KBM-7 (cell line): ENCODE data around the gene MED10.
"Not testable (repeated sequence)": the region's sequence is repeated elsewhere in the genome, so short reads cannot be mapped to it uniquely, and the experiment has no call there.

Experiments
- DNase-seq: peaks from one replicate; pipeline ENCODE4 v3.0.0-alpha.2; 2015
- in situ Hi-C: fragments of 300-500 bp; cut with MboI; formaldehyde crosslinking; loops from 2 replicates; pipeline ENCODE4 v1.14.3; 2020; ENCODE audit warnings: low sequenced_read_pairs, low pct_unique_long_range_greater_than_20kb, mixed read lengths

The MED10 gene

DNA sequence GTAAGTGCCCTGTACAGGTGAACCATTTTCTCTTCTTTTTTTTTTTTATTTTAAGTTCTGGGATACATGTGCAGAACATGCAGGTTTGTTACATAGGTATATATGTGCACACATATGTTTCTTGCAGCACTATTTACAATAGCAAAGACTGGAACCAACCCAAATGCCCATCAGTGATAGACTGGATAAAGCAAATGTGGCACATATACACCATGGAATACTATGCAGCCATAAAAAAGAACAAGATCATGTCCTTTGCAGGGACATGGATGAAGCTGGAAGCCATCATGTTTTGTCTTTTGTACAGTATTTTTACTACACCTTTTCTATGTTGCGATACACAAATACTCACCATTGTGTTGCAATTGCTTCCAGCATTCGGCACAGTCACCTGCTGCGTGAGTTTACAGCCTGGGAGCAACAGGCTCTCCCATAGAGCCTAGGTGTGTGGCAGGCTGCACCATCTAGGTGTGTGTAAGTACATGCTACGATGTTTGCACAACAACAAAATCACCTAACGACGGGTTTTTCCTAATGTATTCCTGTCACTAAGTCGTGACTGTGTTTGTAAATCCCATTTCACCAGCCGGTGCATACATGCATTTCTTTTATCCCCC, 20.4 kb downstream of the MED10 start:
- DNase-seq, in situ Hi-C loops: not testable (repeated sequence)

GRCh38 chr5:6356578-6357164, 21.7 kb downstream of the MED10 start:
- DNase-seq, result no peak
- in situ Hi-C loops, result no loop called here

- in situ Hi-C loops, result no loop called here
- no peak for DNase-seq
Measured at GRCh38 chr5:6355294-6355693, 23.1 kb downstream of the MED10 start.

- in situ Hi-C loops, result no loop called here
- DNase-seq, result no peak
Measured at GRCh38 chr5:6354848-6355247, 23.5 kb downstream of the MED10 start.

DNA sequence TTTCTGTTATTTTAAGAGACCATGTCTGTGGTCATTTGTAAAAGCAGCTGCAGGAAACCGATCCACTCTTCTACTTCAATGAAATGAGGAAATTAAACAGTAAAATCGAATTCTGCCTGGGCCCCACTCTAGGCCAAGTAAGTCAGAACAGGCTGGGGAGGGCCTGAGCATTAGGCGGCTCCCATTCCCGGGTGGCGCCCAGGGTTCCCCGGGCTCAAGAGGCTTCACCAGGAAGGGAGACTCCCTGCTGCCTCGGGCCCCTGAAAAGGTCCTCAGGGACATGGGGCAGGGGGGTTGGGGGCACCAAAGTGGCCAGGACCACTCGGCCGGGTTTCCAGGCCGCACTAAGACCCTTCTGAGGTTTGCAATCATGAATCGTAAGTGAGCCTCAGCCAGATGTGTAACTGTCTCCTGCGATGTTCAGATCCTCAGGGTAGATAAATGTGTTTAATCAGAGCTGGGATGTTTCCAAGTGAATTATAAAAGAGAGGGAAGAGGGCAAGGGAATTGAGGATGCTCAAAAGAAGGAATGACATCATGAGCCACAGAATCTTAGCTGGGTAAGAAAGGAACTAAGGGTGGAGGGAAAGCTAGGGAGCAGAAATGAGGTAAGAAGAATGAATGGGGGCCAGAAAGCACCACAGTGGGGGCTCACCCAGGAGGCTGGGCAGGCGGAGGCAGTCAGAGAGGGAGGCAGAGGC, 24.6 kb downstream of the MED10 start:
- DNase-seq, result no peak
- in situ Hi-C loops, result no loop called here

DNA sequence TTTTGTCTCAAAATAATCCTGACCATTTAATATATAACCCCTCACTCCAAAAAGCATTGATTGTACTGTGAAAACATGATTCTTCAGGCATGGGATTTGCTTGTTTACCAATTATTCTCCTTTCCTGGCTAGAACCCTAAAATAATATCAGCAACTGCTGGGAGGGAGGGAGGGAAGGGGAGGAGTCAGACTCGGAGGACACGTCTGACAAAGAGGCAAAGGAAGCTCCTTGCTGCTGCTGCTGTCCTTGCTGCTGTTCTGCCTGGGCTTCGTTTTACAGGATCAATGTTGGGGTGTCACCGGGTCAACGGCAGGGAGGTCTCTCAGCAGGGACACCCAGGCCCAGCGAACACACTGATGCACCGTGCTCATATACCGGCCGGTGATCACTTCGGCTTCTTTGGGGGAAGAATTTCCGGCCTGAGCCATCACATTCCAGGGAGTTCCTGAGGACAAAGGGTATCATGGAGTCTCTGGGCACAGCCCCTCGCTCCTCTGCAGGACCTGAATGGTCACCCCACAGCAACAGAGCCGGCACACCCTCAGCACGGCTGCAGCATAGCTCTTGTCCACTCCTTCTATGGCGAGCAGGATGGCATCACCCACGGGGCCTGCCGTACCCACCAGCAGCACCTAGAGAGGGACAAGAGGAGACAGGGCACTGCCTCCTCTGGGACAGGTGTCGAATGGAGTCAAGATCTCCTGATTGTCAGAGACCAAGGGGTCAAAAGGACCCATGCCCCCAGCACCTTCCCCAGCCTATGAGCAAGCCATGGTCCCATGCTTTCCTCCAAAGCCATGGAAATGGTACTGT, 27.9 kb downstream of the MED10 start:
- in situ Hi-C loops, result no loop called here
- no peak for DNase-seq

- DNase-seq, result no peak
- in situ Hi-C loops, result no loop called here
Measured at GRCh38 chr5:6349387-6349786, 29.0 kb downstream of the MED10 start.

GRCh38 chr5:6348476-6349000, 29.8 kb downstream of the MED10 start:
- in situ Hi-C loops, result no loop called here
- no peak for DNase-seq

DNA sequence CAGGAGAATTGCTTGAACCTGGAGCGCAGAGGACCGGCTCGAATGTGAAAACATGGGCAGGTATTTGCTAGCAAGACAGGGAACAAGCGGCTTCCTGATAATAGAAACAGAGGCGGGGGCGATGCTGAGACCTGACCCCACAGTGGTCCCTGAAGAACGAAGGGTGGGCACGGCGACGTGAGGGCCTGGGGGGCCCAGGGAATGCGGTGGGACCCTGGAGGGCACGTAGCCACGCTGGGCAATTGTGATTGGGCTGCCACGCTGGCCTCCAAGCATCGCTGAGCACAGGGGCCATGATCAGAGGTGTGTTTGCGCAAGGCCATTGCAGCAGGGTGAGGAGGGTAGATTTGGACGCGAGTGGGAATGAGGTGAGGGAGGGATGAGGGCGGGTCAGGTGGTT, 30.7 kb downstream of the MED10 start:
- no peak for DNase-seq
- in situ Hi-C loops, result no loop called here

- in situ Hi-C loops, result no loop called here
- no peak for DNase-seq
Measured at GRCh38 chr5:6347165-6347564, 31.2 kb downstream of the MED10 start.

DNA sequence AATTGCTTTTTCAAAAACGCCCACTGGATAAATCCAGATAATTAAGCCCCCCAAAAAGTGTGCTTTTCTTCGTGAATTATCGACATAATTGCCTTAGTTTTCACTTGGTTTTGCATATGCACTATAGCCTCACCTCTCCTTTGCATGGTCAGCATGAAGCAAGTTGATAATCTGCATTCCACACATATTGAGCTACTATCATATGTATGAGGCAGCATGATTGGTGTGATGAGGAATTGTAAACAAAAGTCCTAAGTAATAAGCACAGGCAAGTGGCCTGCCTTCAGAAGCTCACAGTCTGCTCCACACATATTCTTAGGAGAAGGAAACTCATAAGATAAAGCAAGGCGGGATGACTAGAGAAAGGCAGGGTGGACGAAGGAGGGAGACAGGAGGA, 33.8 kb downstream of the MED10 start:
- in situ Hi-C loops, result no loop called here
- no peak for DNase-seq

DNA sequence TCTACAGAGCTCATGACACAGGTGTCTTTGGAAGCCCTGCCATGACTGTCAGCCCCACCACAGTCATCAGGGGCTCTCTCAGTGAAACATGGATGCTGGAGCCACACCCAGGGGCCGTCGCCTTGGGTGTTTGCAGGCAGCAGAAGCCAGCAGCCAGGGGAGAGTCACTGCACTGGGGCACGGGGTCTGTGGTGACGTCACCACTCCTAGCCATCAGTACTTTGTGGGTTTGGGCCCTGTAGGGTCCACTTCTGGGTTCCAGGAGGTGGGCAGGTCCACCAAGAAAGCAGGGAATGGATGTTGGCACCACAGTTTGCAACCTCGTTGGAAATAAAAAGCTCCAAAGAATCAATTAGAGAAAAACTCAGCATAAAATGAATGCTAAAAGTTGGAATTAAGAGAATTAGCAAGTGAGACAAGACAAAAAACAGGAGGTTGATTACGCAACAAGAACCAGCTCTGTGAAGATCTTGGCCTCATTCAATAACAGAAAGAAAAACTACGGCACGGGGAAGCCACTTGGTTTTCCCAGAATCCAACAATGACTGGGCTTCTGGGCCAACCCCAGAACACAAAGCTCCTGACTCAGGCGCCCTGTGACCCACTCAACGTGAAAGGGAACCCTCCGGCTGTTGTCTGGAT, 34.3 kb downstream of the MED10 start:
- in situ Hi-C loops, result no loop called here
- DNase-seq, result no peak

DNA sequence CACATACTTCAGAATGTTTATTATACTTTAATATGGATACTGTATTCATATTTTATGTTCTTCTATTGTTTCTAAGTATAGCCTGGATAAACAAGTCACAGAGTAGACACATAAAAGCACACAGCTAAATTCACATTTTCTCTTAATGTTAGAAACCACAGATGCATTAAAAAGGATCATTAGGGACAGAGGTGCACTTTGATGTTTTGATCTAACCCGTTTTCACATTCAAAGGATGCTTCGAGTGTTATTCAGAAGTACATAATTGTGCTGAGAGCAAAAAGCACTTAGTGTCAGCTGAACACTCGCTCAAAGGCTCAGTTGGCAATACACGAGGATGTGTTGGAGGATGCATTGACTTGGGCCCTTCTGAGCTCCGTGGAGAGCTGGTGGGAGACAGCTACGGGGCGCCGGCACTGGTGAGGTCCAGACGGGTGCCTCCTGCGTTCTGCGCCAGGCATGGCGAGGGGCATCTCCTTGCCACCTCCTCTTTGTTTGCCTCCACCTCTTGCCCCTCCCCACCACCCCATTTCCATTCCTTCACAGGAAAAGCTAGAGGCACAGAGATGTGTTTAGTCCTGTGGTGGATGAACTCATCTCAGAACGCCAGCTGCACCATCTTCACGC, 35.5 kb downstream of the MED10 start:
- DNase-seq, result no peak
- in situ Hi-C loops, result no loop called here

GRCh38 chr5:6340100-6340499, 38.2 kb downstream of the MED10 start:
- DNase-seq, result no peak
- in situ Hi-C loops, result no loop called here

DNA sequence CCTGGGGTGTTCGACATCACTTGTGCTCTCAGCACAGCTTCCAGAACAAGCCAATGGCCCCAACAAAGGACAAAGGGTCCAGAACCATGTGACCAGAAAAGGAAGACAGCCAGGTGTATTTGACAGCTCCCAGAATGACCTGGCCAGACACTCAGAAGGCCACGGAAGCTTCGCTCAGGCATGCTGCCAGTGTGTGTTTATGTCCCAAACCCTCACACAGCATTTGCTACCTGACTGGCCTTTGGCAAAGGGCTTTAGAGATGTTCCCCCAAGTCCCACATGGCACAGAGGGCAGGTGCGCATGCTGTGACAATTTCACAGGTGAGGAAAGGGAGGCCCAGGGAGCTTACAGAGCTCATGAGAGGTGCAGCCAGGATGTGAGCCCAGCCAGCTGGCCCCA, 39.5 kb downstream of the MED10 start:
- in situ Hi-C loops, result no loop called here
- no peak for DNase-seq

GRCh38 chr5:6338135-6338534, 40.2 kb downstream of the MED10 start:
- in situ Hi-C loops, result no loop called here
- no peak for DNase-seq

DNA sequence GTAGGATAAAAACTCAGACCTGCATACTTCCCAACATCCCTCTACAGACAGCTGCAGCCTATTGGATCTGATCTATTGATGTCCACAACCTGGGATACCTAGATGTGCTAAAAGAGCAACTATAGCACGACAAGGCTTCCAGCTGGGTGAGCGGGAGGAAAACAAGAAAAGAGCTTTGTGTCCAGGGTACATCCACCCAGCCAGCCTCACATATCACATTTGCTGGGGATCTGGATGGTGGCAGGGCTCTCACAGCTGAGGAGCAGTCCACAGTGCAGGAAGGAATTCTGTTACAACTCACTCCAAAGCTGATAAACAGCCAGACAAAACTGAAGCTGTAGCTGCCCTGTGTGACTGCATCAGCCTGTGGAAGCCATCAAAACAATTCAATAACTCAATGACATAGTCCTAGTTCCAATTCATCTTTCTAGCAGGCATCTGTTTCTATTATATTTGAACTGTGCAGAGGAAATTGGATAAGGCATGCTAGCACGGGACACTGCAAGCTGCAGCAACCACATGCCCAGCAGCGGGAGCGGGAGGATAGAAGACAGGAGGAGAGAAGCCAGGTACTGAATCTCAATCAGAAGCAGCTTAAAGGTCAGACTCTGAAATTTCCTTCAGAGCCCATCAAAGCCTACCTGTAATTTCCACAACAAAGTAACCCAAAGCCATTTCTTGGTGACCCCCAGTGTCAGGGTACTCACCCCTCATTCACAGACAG, 45.0 kb downstream of the MED10 start:
- DNase-seq, result no peak
- in situ Hi-C loops, result no loop called here

DNA sequence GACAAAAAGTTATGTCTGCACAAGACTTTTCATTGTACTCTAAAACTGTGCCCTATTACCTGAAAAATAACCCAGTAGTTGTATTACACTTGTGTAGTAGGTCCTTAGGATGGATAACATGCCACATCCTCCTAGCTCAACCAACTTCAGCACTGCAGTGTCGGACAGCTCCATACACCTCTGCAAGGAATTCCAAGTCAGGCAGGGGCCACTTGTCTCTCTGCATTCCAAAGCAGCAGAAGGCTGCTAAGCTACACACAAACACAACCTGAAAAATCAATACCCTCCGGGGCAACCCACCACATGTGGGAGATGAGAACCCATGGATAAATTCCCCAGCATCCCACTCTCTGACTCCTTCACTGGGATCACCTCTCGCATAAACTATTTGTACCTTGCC, 50.2 kb downstream of the MED10 start:
- in situ Hi-C loops, result no loop called here
- peak; percentile 26 for DNase-seq
